Body of pancreas (tissue), 4 donors: ENCODE results near the gene PEAK1. TPM values are rescaled to one million over a fixed set of nuclear protein-coding genes. Genes with fewer than 3 reads are reported as not detected.

Source experiments
- ATAC-seq: fragments of 150-250 bp; one replicate; pipeline ENCODE4 v1.9.1; 2016
- DNase-seq, 4 donors: peaks; one replicate each; pipeline ENCODE4 v3.0.0-alpha.2; 2019
- H3K27ac ChIP-seq, 4 donors: fragments of 200-600 bp; sonication (generic); 1 replicate in 3 of 4; 2 replicates in 1 of 4; pipeline versions ENCODE4 v1.5.1 to v1.6.1; 2016 to 2019; ENCODE audit warnings: mild to moderate bottlenecking in 1 of 4, mixed read lengths in 1 of 4, moderate library complexity in 1 of 4
- H3K27me3 ChIP-seq, 2 donors: fragments of 200-600 bp; sonication (generic); one replicate each; pipeline ENCODE4 v1.6.0; 2016; ENCODE audit warnings: mild to moderate bottlenecking in 1 of 2
- H3K36me3 ChIP-seq, 2 donors: fragments of 200-600 bp; sonication (generic); replicated peaks in 1 of 2; 2 replicates each; pipeline ENCODE4 v1.5.1; 2016; ENCODE audit warnings: low read depth in 2 of 2; ENCODE audit not compliant: insufficient read depth in 1 of 2
- H3K4me1 ChIP-seq: fragments of 200-600 bp; sonication (generic); one replicate; pipeline ENCODE4 v1.6.0; 2016
- H3K4me3 ChIP-seq, 2 donors: fragments of 200-600 bp; sonication (generic); 1 replicate in 1 of 2; 2 replicates in 1 of 2; pipeline ENCODE4 v1.5.1; 2016 to 2019
- H3K9me3 ChIP-seq, 3 donors: fragments of 200-600 bp; sonication (generic); 1 replicate in 2 of 3; 2 replicates in 1 of 3; pipeline ENCODE4 v1.5.1; 2016
- POLR2A ChIP-seq, 3 donors: fragments of 450-650 bp; IDR thresholded peaks; one replicate each; pipeline ENCODE4 v1.6.1; 2016; ENCODE audit warnings: antibody characterized with exemption in 3 of 3, mild to moderate bottlenecking in 2 of 3
- WGBS, 2 donors: methylation state at CpG; one replicate each; pipeline ENCODE4 v1.1.5; 2017; 5-methylcytosine and 5-hydroxymethylcytosine counted together
- intact Hi-C: fragments of 100-400 bp; cut with DNase I; formaldehyde crosslinking; loops from one replicate; pipeline ENCODE4 v1.15.1; 2023
- total RNA-seq, 2 donors: library from RNA; depleted of rRNA; stranded (reverse); fragments of >200 nt; gene quantifications; one replicate each; pipeline ENCODE4 v1.1.0, GENCODE V29; 2016
- TF ChIP-seq, protein P1 (sequence below), 7 experiments: fragments of 450-650 bp in 4 of 7; fragments of 200-600 bp in 3 of 7; sonication (generic) in 3 of 7; IDR thresholded peaks; one replicate each; pipeline ENCODE4 v1.5.1; 2016 to 2019; ENCODE audit warnings: antibody characterized with exemption in 7 of 7

PEAK1 gene
- total RNA-seq, 2 donors from 2014 or later: 12.5 to 13.2 TPM

DNA sequence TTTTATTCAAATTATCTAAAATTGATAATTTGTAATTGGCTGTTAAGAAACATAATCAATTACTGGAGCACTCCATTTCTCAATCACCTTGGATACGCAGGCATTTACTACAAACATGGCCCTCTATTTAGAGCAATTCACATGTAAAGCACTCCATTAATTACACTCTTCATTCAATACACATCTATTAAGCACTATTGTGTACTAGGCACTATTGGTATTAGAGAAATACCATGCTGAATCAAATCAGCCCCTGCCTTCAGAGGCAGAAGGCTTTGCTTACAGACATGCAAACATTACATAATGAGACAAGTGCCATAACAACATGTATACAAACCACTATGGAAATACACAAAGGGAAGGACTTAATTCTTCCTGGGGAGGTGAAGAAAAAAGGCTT lies 69.1 kb downstream of the PEAK1 start:
- DNase-seq (no peak), ATAC-seq (no peak)
- WGBS, 2 donors: 92 to 94% methylated on average over 1 of the region's 1 CpG
- no peaks in the 10 kb centered on the region for H3K36me3 ChIP-seq
- H3K27me3 ChIP-seq: no peaks in the 10 kb centered on the region
- H3K27ac ChIP-seq: no peak overlapping the region
- peaks cover 18% of the 10 kb centered on the region for H3K4me1 ChIP-seq
- no peak overlapping the region for H3K4me3 ChIP-seq
- H3K9me3 ChIP-seq: peaks cover 0 to 3% (median 0%) of the 10 kb centered on the region in 3 donors
- intact Hi-C loops: no loop called here
- TF ChIP-seq POLR2A (IDR thresholded peaks at IDR 0.05): no peak
- TF ChIP-seq, protein P1, sequence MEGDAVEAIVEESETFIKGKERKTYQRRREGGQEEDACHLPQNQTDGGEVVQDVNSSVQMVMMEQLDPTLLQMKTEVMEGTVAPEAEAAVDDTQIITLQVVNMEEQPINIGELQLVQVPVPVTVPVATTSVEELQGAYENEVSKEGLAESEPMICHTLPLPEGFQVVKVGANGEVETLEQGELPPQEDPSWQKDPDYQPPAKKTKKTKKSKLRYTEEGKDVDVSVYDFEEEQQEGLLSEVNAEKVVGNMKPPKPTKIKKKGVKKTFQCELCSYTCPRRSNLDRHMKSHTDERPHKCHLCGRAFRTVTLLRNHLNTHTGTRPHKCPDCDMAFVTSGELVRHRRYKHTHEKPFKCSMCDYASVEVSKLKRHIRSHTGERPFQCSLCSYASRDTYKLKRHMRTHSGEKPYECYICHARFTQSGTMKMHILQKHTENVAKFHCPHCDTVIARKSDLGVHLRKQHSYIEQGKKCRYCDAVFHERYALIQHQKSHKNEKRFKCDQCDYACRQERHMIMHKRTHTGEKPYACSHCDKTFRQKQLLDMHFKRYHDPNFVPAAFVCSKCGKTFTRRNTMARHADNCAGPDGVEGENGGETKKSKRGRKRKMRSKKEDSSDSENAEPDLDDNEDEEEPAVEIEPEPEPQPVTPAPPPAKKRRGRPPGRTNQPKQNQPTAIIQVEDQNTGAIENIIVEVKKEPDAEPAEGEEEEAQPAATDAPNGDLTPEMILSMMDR (IDR thresholded peaks at IDR 0.05): no peak

DNA sequence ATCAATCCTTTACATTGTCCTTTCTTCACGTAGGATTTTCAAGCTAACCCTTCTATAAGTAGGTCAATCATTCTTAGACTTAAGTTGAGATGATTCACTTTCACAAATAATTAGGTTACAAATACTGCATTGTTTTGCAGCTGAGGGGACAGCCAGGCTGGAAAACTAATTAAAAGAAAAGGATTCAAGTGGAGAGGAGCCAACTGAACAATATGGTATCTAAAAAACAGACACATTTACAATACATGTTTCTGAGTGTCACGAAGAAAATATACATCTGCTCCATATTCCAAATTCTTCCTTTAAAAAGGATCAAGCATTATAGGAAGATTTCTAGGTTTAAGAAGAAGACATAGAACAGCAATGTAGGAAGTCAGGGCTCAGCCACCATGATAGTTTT lies 70.2 kb downstream of the PEAK1 start:
- H3K4me1 ChIP-seq: peaks cover 18% of the 10 kb centered on the region
- ATAC-seq (no peak), DNase-seq (no peak)
- intact Hi-C loops: no loop called here
- H3K4me3 ChIP-seq: no peak overlapping the region
- H3K27ac ChIP-seq: no peak overlapping the region
- peaks cover 0 to 3% (median 0%) of the 10 kb centered on the region in 3 donors for H3K9me3 ChIP-seq
- H3K27me3 ChIP-seq: no peaks in the 10 kb centered on the region
- WGBS, 2 donors: 82 to 88% methylated on average over 2 of the region's 2 CpGs
- TF ChIP-seq, protein P1 (IDR thresholded peaks at IDR 0.05): no peak
- no peak for TF ChIP-seq POLR2A (IDR thresholded peaks at IDR 0.05)
- no peaks in the 10 kb centered on the region for H3K36me3 ChIP-seq

DNA sequence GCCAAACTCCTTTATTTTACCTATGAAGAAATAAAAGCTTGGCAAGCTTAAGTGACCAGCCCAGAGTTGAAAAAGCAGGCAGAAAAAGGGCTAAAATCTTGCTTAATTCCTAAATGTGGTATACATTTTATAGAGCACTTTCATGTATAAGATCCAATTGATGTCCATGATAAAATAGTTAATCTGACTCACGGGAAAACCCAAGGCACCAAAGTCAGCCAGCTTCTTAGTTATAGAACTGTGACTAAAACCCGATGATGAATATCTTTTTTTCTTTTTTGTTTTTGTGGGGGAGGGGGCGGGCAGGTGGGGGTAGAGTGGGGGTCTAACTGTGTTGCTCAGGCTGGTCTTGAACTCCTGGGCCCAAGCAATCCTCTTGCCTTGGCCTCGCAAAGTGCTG lies 71.4 kb downstream of the PEAK1 start:
- intact Hi-C loops: no loop called here
- no peaks in the 10 kb centered on the region for H3K36me3 ChIP-seq
- H3K27ac ChIP-seq: no peak overlapping the region
- WGBS, 2 donors: 96 to 97% methylated on average over 4 of the region's 4 CpGs
- peaks cover 0 to 3% (median 0%) of the 10 kb centered on the region in 3 donors for H3K9me3 ChIP-seq
- DNase-seq (no peak), ATAC-seq (no peak)
- H3K4me1 ChIP-seq: peaks cover 14% of the 10 kb centered on the region
- H3K4me3 ChIP-seq: no peak overlapping the region
- TF ChIP-seq, protein P1 (IDR thresholded peaks at IDR 0.05): no peak
- TF ChIP-seq POLR2A (IDR thresholded peaks at IDR 0.05): no peak
- H3K27me3 ChIP-seq: no peaks in the 10 kb centered on the region

DNA sequence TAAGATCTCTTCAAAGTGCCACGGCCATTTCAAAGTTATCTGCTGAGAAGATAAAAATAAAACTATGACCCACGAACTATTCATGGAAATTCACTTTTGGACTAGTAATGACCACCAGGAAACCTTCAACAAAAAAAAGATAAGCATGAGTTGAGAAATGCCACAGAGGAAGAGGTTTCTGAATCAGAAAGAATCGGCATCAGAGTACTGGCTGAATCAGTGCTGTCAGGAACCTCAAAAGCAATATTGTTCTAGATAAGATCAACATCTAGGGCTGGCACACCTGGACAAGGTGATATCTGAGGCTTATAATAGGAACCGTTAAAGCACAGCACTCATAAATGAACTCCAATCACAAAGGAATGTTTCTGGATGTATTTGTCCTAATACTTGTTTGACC lies 72.7 kb downstream of the PEAK1 start:
- Histone ChIP-seq H3K9me3 (peaks cover 0 to 3% (median 0%) of the 10 kb centered on the region in 3 donors), H3K4me1 (peaks cover 7% of the 10 kb centered on the region), H3K27ac (no peak overlapping the region), H3K27me3 (no peaks in the 10 kb centered on the region), H3K4me3 (no peak overlapping the region), H3K36me3 (no peaks in the 10 kb centered on the region)
- WGBS, 2 donors: 25 to 32% methylated on average over 4 of the region's 4 CpGs
- no peak for ATAC-seq
- no peak for DNase-seq
- TF ChIP-seq, protein P1 (IDR thresholded peaks at IDR 0.05): no peak
- no peak for TF ChIP-seq POLR2A (IDR thresholded peaks at IDR 0.05)
- intact Hi-C loops: no loop called here

DNA sequence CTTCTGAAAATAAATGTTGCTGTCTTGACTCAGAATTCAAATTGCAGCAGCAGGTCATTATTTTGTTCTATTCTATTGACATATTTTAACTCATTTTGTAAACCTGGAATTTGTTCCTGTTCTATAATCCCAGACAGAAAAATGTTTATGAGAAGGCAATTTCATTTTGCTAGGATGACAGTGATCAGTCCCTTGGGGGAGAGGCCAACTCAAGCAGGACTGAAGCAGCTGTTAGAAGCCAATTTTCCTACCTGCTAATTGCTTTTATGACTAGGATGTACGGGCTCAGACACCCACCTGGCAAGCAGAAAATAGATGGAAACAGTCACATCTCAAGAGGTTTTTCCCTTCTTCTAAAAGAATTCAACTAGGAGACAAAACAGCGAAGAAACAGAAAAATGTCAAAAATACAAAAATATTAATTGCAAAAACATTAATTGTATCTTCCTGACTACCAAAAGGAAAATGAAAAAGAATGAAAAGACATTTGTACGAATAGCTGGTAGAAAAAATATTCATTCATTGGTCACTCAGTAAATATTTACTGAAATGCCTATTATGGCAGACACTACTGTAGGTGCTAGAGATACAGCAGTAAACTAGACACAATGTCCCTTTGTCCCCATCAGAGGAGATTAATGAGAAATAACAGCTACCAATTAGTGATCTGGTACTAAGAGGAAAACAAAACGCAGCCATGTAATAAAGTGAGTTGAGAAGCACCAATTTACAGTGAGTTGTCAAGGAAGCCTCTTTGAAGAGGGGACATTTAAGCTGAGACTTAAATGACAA lies 73.5 kb downstream of the PEAK1 start:
- no peak for DNase-seq
- Histone ChIP-seq H3K36me3 (no peaks in the 10 kb centered on the region), H3K27me3 (no peaks in the 10 kb centered on the region), H3K4me1 (peaks cover 7% of the 10 kb centered on the region), H3K4me3 (no peak overlapping the region), H3K27ac (no peak overlapping the region), H3K9me3 (peaks cover 0 to 3% (median 0%) of the 10 kb centered on the region in 3 donors)
- intact Hi-C loops: no loop called here
- TF ChIP-seq POLR2A (IDR thresholded peaks at IDR 0.05): no peak
- TF ChIP-seq, protein P1 (IDR thresholded peaks at IDR 0.05): no peak
- ATAC-seq: no peak
- 66% methylated on average over 4 of the region's 4 CpGs for WGBS, 2 donors
